HL-60 (cell line): ENCODE measurements around the gene UBA7.
A peak's percentile ranks its signal among the peaks of the same experiment; 100 is the strongest.

ENCODE experiments used
- DNase-seq, 2 experiments: peaks; one replicate each; pipeline ENCODE4 v3.0.0-alpha.2; 2010 to 2020; ENCODE audit warnings: low read depth in 1 of 2, low spot score in 1 of 2
- H3K27ac ChIP-seq: fragments of 250-450 bp; sonication (Bioruptor Pico); replicated peaks from 2 replicates; pipeline ENCODE4 v1.5.1; 2020; ENCODE audit warnings: mild to moderate bottlenecking, moderate library complexity
- H3K27me3 ChIP-seq: fragments of 250-450 bp; sonication (Bioruptor Pico); 2 replicates; pipeline ENCODE4 v1.5.1; 2021; ENCODE audit warnings: mild to moderate bottlenecking, moderate library complexity; ENCODE audit not compliant: insufficient read depth, poor library complexity, severe bottlenecking
- H3K4me3 ChIP-seq: replicated peaks from 2 replicates; pipeline ENCODE4 v1.5.1; 2011; ENCODE audit warnings: mild to moderate bottlenecking, control low read depth, low read length; ENCODE audit not compliant: insufficient read depth
- CTCF ChIP-seq: IDR thresholded peaks from one replicate; pipeline ENCODE4 v1.5.1; 2011; ENCODE audit warnings: low read length, control low read depth, inconsistent platforms; ENCODE audit not compliant: insufficient read depth
- GABPA ChIP-seq: IDR thresholded peaks from 2 replicates; pipeline ENCODE4 v1.6.1; 2012; ENCODE audit warnings: low read depth
- POLR2AphosphoS5 ChIP-seq: IDR thresholded peaks from 2 replicates; pipeline ENCODE4 v1.6.1; 2012; ENCODE audit warnings: low read depth
- REST ChIP-seq: IDR thresholded peaks from 2 replicates; pipeline ENCODE4 v1.6.1; 2012; ENCODE audit warnings: low read depth; ENCODE audit not compliant: insufficient replicate concordance
- SPI1 ChIP-seq: IDR thresholded peaks from 2 replicates; pipeline ENCODE4 v1.6.1; 2012; ENCODE audit warnings: low read depth, mild to moderate bottlenecking, borderline replicate concordance
- long read RNA-seq: library from polyadenylated mRNA; unstranded; transcript quantifications from one replicate; pipeline ENCODE4 v2.0.0, GENCODE V29; 2020

The UBA7 gene
- long read RNA-seq, partial matches to known transcripts, result 1 of 4 reads
- long read RNA-seq, other reads (novel, unspliced or antisense), result 1 of 4 reads

- TF ChIP-seq POLR2AphosphoS5, result peak; percentile 56; the same call in 1 of the 2 replicates
- TF ChIP-seq REST, result no peak
- no peak for TF ChIP-seq SPI1
- H3K4me3 ChIP-seq, result peak within 1 kb of the TSS; percentile 34
- H3K27ac ChIP-seq, result peak within 1 kb of the TSS; percentile 65
- DNase-seq, result peak in 1 of 2 experiments; percentile 57
- no peaks in the 10 kb centered on the region for H3K27me3 ChIP-seq
Observed at GRCh38 chr3:49813497-49814174, at the start of gene UBA7. Gene UBA7 (minus strand): TSS chr3:49813953. CDS start chr3:49813787, 166 bp downstream.

- no peak for DNase-seq
- H3K27ac ChIP-seq, result no peak overlapping the region
- H3K4me3 ChIP-seq, result no peak overlapping the region
- peaks cover 7% of the 10 kb centered on the region for H3K27me3 ChIP-seq
- TF ChIP-seq GABPA, result no peak
- TF ChIP-seq CTCF, result no peak
Observed at GRCh38 chr3:49859576-49860305, 46.0 kb upstream of the UBA7 start.

- H3K27me3 ChIP-seq, result no peaks in the 10 kb centered on the region
- DNase-seq, result peak; percentile 92 to 94
- TF ChIP-seq SPI1 (peak; percentile 8; the same call in 1 of the 2 replicates), CTCF (no peak), GABPA (peak; percentile 92), POLR2AphosphoS5 (peak; percentile 83), REST (peak; percentile 59)
- H3K27ac ChIP-seq, result peak within 1 kb of the TSS; percentile 51
- peak within 1 kb of the TSS; percentile 91 for H3K4me3 ChIP-seq
Observed at GRCh38 chr3:49856181-49857005, 42.6 kb upstream of the UBA7 start, which contains the start of gene TRAIP. Gene TRAIP (minus strand): TSS chr3:49856564. CDS start chr3:49856453, 111 bp downstream.

- peak overlapping the region; percentile 91 for H3K4me3 ChIP-seq
- TF ChIP-seq REST, result no peak
- no peak for TF ChIP-seq CTCF
- no peak for TF ChIP-seq GABPA
- TF ChIP-seq POLR2AphosphoS5, result no peak
- TF ChIP-seq SPI1, result no peak
- no peaks in the 10 kb centered on the region for H3K27me3 ChIP-seq
- H3K27ac ChIP-seq, result no peak overlapping the region; the same call in 1 of the 2 replicates
- DNase-seq, result no peak
Observed at GRCh38 chr3:49855662-49856061, 41.9 kb upstream of the UBA7 start.
